ENCODE measurements around the gene C11orf86.
"Not testable (repeated sequence)": the region's sequence is repeated elsewhere in the genome, so short reads cannot be mapped to it uniquely, and the experiment has no call there.

Gene C11orf86, protein sequence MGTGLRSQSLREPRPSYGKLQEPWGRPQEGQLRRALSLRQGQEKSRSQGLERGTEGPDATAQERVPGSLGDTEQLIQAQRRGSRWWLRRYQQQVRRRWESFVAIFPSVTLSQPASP

DNA sequence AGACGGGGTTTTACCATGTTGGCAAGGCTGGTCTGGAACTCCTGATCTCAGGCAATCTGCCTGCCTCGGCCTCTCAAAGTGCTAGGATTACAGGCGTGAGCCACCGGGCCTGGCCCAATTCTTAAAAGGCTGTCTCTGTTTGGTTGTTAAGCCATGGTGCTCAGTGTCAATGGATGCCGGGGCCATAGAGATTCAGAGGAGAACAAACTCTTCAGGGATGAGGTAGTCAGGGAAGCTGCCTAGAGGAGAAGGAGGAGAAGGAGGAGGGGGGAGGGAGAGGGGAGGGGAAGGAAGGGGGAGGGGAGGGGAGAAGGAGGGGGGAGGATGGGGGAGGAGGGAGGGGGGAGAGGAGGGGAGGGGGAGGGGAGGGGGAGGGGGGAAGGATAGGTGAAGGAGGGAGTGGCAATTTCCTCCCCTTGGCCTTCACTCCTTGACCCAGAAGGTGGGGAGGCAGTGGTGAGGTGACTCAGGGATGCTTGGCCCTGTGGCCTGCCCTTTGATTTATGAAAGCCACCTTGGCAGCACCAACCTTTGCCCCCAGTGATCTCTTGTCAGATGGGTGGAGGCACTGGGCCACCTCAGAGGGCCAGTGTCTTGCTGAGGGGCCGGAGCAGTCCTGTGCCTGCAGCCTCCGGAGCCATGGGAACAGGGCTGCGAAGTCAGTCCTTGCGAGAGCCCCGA, at the start of gene C11orf86:
Gene C11orf86, plus strand, starts transcription at position 581 of the 681 bp plus-strand sequence. Its CDS starts 59 bp downstream, at position 640.
- DNase-seq (ENCODE audit: low spot score), result no peak

DNA sequence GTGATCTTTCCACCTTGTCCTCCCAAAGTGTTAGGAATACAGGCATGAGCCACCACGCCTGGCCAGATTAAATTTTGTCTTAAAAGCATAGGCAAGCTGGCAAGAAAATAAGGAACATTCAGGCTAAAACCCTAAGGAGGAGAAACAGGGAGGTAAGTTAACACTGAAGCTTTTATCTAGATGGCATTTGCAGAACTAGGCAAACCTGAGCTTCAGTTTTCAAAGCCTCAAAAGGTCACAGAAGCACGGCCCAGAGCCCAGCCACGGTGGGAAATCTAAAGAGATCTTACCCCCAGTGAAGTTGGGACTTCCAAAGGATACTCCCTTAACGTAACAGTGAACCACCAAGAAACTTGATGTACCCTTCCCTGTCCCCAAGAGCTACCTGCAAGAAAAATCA, 45.4 kb upstream of the C11orf86 start:
- no peak for DNase-seq (ENCODE audit: low spot score)

DNA sequence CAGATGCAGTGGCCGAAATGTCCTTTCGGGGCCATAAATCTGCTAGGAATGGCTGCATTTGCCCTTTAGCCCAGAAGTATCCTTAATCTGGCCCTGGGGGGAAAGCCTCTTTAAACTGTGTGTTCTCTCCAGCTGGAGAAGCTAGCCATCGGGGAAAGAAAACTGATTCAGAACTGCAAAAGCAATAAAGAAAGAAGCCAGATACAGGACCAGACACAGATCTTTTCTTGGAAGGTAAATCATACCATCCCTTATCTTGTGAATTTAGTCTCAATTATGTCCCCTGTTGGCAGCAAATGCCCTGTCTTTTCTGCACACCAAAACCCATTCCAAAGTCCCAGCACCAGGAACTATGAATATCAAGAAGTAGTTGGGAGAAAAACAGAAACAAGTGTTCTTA, 42.6 kb upstream of the C11orf86 start:
- DNase-seq (ENCODE audit: low spot score), result no peak

DNA sequence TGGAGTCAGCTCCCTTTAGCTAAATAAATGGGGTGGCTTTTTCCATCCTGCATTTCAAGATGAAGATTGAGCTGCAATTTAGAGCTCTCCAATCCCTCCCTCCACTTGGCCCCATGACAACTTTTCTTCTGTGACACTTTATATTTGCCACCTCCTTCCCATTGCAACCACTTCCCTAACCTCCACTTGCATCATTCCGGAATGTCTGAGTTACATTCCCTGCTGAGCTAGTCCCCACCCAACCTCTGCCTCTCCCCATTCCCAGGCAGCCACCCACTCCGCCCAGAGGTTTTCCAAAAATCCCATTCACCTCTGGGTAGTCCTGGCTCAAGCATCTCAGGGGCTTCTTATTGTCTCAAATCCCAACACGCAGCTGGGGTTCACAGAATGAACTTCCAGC, 41.6 kb upstream of the C11orf86 start:
- DNase-seq (ENCODE audit: low spot score), result no peak

DNA sequence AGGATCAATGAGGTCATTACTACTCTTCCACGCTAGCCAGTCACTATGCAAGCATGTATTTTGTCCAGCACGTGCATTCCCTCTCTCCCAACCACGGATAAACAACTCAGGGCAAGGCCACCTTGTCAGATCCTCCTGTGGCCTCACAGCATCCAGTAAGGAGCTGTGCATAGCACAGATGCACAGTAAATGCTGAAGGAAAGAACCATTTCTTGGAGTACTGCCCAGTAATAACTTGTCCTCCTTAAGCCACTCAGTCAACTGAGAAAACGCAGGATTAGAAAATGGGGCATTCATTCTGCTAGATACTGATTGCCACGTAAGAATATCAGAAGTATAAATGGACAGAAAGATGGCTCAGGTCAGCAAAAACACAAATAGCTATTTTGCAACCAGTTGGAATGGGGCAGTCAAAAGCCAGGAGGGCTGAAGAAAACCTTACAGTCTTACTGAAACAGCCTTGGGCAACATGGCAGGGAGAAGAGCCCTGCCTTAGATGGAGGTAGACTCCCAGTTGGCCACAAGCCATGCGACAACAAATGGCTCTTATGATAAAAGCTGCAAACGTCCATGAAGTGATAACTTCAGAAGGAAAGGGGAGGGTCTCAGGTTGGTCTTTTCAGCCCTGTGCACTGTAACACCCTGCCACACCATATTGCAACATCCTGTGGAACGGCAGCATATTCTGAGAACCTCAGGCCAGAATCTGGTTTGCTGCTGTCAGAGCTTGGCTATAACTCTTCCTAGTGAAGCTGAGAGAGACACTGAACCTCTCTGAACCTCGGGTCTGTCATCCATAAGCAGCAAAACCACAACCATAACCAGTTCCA, 39.9 kb upstream of the C11orf86 start:
- peak; percentile 64 for DNase-seq (ENCODE audit: low spot score)

DNA sequence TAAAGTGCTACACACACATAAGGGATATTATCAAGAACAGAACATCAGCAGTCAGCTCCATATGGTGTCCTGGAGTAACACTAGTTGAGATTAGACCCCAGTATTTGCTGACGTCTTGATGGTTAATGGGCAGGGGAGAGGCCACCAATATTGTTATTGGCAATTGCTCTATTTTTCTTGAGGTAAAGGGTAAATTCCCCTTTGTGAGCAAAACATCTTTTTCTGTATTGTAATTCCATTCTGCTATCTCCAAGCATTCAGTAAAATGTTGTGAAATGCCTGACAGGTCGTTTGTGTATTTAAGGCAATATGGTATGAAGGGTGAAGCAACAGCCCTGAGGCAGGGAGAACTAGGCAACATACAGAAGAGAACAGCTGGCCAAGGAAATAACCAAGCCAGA, 38.8 kb upstream of the C11orf86 start:
- DNase-seq (ENCODE audit: low spot score), result no peak

DNA sequence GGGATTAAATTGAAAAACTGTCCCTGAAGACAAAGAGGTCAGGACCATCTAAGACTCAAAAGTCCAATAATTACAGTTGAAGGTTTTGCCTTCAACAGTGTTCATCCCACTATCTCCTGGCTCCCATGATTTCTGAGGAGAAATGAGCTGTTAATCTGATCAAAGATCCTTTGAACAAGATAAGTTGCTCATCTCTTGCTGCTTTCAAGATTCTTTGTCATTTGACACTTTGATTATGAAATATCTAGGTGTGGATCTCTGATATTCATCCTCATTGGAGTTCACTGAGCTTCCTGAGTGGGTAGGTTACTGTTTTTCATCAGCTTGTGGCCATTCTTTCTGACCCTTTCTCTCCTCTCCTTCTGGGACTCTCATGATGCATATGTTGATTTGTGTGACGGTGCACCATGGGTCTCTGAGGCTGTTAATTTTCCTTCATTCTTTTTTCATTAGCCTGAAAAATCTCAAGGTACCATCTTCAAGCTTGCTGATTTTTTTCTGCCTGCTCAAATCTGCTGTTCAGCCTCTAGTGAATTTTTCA, 37.8 kb upstream of the C11orf86 start:
- no peak for DNase-seq (ENCODE audit: low spot score)

DNA sequence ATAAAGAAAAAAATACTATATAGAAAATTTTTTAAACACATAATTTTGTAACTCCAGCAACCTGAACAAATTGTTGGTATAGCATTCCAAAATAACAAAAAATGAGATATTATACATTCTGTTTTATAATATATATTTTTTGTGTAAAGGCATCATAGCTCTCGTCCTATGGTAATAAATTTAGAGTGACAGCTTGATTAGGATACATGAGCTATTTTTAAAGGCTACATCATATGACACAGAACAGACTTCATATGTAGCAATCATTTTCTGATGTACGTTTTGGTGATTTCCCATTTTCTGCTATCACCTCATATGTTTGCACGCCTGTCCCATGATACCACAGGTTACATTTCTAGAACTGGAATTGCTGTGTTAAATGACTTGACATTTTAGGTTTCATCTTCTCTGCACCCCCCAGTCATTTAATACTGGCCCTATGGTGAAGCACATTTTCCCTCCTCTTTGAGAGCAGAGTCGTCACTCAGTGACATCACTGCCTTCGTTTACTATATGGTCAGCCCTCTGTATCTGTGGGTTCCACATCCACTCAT, 36.4 kb upstream of the C11orf86 start:
- DNase-seq (ENCODE audit: low spot score), result no peak

DNA sequence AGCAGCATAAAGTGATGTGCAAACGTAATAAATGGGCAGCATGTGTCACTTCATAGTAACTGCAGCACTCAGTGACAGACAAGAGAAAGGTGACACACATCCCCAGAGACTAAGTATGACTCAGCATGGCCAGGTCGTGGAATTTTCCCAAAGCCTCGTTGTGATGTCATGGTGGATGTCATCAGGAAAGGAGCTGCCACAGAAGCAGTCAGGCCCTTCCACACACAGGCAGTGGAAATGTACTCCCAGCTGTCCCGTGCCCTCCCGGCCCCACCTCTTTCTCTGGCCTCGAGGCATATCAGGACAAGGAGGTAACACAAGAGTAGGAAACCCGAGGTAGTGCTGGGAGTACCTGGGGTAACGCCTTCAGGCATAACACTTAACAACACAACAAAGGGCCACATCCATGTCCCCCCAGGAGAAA, 25.0 kb upstream of the C11orf86 start:
- no peak for DNase-seq (ENCODE audit: low spot score)

DNA sequence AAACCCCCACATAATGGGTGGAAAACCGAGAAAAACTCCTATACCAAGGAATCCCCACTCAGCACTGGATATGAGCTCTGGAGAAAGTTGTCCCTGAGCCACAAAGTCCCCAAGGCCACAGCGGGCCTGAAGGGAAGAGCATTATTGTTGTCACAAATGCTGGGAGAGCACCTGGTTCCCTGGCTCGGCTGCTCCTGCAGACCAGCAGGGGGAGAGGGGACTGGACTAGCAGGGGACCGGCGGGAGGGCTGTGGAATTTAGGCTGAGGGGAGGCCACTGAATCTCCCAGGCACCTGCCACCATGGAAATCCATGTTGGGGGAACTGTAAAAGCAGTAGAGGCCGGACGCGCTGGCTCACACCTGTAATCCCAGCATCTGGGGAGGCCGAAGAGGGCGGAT, 24.0 kb upstream of the C11orf86 start:
- DNase-seq (ENCODE audit: low spot score), result no peak

DNA sequence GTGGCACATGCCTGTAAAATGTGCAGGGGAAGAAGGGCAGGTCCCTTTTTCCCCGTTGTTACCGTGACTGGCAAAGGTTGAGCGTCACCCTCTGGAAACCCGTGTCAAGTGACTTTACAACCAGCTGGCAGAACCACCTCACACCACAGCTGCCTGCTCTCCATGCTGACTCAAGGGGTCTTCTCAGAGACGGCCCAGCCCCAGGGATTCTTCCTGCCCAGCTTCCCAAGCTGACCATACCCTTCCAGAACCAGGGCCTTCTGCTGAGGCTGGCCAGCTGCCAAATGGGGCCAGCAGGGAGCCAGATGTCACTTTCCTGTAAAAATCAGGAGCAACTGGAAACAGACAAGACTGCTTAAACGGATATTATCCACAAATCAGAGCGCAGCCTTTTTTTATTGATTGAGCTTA, 23.2 kb upstream of the C11orf86 start:
- no peak for DNase-seq (ENCODE audit: low spot score)

DNA sequence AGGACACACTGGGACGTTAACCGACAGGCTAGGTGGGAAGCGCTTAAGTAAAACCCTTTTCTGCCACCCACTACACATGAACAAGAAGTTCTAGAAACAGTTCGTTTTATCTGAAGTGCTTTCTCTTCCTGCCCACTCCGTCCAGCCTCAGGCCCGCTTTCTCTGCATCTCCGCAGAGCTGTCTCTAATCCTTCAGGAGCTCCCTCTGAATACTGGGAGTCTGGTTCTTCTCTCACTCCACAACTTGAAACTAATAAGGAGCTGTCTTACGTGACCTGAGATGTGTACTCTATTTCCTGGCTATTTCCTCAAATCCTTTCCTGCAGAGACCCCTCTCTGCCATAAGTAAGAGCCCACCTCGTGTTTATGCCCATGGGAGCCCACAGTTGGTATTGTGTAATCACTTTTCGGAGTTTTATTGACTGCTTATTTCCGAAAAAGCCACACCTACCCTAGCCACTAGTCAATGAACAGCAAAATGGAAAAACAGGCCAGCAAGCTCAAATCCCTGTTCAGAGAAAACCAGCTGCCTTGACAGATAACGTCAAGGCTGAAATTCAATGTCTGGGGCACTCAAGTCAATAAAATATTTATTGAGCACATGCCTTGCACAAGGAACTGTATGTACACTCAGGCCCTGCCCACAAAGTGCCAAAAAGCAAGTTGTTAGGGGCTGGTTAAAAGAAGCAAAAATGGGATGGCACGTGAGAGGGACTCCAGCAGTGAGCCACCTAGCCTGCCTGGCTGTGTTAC, 21.8 kb upstream of the C11orf86 start:
- DNase-seq (ENCODE audit: low spot score), result no peak

DNA sequence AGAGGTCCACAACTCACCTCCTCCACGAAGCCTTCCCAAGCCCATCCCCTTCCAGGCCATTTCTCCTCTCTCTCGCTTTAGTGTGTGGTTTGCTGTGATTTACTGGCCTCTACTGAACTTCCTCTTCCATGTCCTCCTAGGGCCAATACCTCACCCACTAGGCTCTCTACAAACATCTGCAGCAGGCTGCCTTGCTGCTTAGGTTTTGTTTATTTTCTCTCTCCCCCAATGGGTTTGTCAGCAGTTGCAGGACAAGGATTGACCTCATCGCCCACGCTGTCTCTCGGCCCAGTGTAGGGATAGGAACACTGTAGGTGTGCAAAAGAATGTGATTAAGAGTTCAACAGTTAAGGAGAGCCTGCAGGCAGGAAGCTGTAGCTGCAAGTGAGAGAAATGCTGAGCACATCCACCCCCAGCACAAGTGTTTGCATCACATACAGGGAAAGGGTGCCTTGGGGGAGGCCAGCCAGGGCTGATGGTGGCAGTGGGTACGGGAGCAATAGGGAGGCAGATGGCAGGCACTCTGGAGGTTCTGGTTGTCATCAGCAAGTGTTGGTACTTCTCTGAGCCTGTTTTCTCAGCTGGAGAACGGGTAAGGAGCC, 18.3 kb upstream of the C11orf86 start:
- DNase-seq (ENCODE audit: low spot score), result no peak

DNA sequence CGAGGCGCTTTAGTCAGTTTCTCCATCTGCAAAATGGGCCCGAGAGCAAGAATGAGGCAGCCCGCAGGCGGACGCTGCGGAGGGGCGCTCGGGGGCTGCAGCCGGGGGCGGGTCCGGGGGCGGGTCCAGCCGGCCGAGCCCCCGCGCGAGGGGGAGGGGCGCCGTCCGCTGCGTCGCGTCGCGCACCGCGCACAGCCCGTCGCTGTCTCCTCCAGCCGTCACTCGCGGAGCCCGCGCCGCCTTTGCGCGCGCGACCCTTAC, 17.2 kb upstream of the C11orf86 start:
- no peak for DNase-seq (ENCODE audit: low spot score)

DNA sequence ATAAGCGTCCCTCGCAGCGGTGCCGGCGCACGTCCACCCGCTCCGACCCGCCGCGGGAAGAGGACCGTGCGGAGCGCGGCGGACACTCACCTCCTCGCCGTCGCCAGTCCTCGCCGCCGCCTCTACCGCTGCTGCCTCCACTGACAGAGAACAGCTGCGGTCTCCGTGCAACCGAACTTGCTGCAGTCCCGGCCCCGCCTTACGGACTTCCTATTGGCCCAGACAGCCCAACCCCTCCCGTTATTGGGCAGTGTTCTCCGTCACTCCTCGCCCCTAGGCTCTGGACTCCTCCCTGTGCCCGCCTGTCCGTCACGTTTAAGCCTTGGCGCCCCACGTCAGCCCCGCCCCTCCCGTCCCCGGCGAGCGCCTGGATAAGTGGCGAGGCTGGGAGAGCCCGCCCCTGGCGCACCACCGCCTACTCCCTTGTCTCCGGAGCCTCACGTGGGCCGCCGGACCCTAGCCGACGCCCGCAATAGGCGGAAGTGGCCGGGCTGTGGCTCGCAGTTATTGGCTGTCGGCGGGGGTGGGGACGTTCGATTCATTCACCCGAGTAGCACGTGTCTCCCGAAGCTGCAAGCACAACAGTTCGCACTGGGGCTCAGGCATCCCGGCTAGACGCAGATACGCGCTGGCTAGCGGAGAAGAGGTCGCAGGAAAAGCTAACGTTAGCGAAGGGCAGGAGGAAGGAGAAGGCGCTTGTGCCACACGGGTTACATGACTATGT, 16.7 kb upstream of the C11orf86 start, which contains the start of gene PC:
Gene PC, minus strand, starts transcription at position 152 of the 724 bp plus-strand sequence. CDS start 86,224 bp downstream, outside the sequence.
- peak; percentile 97 for DNase-seq (ENCODE audit: low spot score)

DNA sequence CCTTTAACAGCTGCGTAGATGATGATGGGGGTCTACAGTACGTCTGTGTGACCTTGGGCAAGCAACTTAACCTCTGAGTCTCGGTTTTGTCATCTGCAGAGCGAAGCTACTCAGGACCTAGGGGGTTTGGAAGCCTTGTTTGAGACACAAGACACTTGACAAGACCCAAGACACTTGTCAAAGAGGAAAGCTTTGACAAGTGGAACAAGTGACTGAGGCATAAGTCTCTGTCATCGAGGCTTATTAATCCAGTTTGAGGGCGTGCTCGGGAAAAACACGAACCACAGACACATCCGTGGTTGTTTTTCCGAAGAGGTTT, 16.2 kb upstream of the C11orf86 start:
- DNase-seq (ENCODE audit: low spot score), result no peak

DNA sequence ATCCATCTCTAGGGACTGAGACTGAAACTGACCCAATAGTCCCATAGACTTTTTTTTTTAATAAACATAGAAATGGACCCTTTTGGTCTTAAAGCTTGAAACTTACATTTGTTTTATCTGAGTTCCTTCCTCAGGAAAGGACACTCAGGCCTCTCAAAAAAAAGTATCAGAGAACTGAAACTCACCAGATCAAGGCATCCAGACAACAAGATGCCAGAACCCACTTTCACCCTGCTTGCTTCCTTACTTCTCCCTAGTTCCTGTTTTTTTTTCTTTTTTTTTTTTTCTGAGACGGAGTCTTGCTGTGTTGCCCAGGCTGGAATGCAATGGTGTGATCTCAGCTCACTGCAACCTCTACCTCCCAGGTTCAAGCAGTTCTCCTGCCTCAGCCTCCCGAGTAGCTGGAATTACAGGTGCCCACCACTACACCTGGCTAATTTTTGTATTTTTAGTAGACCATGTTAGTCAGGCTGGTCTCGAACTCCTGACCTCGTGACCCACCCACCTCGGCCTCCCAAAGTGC, 13.4 kb upstream of the C11orf86 start:
- DNase-seq (ENCODE audit: low spot score), result not testable (repeated sequence)

DNA sequence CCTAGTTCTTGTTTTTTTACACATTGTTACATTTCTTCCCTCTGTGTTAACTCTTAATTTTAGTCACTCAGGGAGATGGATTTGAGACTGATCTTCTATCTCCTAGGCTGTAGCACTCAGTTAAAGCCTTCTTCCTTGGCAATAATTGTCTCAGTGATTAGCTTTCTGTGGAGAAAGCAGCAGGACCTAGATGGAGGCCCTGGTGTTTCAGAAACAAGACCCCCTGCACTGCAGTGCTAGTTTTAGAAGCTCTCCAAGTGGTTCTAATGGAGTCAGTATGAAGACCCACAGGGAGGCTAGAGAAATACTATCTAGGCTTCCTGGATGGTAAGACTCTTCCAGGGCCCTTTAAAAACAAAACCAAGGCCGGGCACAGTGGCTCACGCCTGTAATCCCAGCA, 12.9 kb upstream of the C11orf86 start:
- DNase-seq (ENCODE audit: low spot score), result no peak

DNA sequence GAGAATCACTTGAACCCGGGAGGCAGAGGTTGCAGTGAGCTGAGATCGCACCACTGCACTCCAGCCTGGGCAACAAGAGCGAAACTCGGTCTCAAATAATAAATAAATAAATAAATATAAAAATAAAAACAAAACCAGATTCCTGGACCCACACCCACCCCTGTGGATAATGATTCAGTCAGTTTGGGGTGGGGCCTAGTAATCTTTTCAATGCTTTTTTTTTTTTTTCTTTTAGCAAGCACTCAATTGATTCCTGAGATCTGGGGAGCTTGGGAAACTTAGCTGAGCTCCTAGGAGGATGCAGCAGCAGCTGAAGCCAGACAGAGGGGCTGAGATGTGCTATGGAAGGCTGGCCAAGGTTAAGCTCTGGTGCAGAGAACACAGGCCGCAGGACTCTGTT, 12.3 kb upstream of the C11orf86 start:
- DNase-seq (ENCODE audit: low spot score), result no peak

DNA sequence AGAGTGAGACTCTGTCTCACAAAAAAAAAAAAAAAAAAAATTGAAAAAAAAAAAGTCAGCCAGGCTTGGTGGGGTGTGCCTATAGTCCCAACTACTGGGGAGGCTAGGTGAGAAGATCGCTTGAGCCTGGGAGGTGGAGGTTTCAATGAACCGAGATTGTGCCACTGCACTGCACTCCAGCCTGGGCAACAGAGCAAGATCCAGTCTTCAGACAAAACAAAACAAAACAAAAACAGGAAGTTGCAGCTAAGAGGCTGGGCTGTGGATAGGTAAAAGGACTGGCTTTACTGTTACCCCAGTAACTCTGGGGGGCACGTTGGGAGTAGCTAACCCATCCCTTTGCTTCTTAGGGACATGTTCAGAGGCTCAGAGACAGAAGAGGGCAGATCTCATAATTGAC, 10.6 kb upstream of the C11orf86 start:
- DNase-seq (ENCODE audit: low spot score), result no peak

DNA sequence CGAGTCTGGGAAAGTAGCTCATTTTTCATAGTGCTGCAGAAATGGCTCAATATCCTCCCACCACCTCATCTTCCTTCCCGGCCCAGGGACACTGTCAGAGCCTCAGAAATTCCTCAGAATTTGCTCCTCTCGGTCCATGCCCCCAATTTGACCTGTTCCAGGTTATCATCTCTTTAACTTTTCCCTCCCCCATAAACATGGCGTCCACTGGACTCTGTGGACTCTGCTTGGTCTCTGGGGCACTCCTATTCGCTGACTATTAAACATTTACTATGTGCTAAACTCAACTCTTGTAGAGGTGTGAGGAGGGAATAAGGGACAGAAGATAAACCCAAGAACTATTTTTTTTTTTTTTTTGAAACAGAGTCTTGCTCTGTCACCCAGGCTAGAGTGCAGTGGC, 8.8 kb upstream of the C11orf86 start:
- no peak for DNase-seq (ENCODE audit: low spot score)
